ENCODE measurements around the gene IPO11.
"Not testable (repeated sequence)": the region's sequence is repeated elsewhere in the genome, so short reads cannot be mapped to it uniquely, and the experiment has no call there.

The IPO11 gene

DNA sequence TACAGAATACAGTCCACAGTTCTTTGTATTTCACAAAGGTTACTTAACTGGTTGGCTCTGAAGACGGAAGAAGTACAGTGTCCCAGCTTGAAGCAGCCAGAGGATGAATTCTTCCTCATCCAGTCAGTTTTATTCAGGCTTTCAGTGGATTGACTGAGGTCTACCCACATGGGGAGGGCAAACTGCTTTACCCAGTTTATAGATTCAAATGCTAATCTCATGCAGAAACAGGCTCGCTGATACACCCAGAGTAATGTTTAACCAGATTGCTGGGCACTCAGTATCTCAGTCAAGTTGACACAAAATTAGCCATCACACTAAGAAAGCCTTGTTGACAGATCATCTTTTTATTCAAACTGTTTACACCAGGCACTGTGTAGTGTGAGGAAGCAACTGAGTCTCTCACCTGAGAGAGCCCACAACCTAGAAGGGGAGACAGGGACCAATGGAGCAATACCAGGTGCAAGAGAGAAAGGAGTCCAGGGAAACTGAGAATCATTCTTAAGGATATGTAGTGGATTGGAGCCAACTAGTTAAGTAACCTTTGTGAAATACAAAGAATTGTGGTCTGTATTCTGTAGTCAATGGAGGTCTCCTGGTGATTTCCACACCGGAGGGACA, 181.9 kb downstream of the IPO11 start:
- DNase-seq (ENCODE audit: extremely low read depth in 1 of 2, low read depth in 1 of 2), result no peak

- no peak for DNase-seq (ENCODE audit: extremely low read depth in 1 of 2, low read depth in 1 of 2)
Observed at GRCh38 chr5:62596096-62596495, 183.5 kb downstream of the IPO11 start.

- no peak for DNase-seq (ENCODE audit: extremely low read depth in 1 of 2, low read depth in 1 of 2)
Observed at GRCh38 chr5:62596691-62597090, 184.1 kb downstream of the IPO11 start.

GRCh38 chr5:62597314-62597713, 184.8 kb downstream of the IPO11 start:
- no peak for DNase-seq (ENCODE audit: extremely low read depth in 1 of 2, low read depth in 1 of 2)

DNA sequence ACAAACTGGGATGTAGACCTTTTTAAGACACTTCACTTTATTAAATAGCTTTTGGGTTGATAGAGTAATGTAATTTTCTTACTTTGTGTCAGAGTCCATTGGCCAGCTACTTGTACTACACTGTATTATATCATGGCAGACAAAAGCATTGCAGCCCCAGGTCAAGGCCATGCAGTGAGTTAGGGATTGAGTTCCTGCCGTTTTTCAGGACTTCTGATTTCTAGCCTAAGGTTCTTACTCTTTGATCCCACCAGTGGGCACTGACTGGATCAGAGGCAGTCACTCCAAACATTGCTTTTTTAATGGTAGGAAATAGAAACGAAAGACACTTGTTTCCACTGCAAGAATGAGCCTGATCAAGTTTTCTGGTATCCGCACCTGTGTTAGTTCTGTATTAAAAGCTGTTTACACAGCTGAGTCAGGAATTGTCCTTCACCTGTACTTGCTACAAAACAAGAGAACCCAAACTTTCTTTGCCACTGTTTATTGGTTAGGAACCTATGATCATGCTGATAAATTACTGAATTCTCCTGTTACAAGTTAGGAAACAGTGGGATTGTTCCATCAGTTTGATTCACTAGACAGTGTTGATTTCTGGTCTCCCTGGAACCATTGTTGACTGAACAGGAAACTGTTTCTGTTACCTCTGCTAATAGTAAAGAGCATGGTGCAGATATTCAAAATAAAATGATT, 188.1 kb downstream of the IPO11 start:
- no peak for DNase-seq (ENCODE audit: extremely low read depth in 1 of 2, low read depth in 1 of 2)

DNA sequence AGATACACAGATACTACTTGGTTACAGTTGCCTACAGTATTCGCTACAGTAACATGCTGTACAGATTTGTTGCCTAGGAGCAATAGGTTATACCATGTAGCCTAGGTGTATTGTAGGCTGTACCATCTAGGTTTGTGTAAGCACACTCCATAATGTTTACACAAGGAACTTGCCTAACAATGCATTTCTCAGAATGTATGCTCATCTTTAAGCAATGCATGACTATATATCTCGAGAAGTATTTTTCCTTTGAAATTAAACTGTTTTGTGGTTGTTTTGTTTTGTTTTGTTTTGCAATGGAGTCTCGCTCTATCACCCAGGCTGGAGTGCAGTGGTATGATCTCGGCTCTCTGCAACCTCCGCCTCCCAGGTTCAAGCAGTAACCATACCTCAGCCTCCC, 191.4 kb downstream of the IPO11 start:
- no peak for DNase-seq (ENCODE audit: extremely low read depth in 1 of 2, low read depth in 1 of 2)

DNA sequence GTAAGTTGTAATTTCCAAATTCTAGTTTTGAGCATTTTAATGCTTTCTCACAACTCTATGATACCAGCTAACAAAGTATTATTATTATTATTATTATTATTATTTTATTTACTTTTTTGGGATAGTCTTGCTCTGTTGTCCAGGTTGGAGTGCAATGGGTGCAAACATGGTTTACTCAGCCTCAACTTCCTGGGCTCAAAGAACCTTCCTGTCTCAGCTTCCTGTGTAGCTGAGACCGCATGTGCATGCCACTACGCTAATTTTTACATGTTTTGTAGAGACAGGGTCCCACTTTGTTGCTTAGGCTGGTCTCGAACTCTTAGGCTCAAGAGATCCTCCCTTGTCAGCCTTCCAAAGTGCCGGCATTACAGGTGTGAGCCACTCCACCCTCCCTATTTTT, 193.1 kb downstream of the IPO11 start:
- no peak for DNase-seq (ENCODE audit: extremely low read depth in 1 of 2, low read depth in 1 of 2)

GRCh38 chr5:62606878-62607277, 194.3 kb downstream of the IPO11 start:
- DNase-seq (ENCODE audit: extremely low read depth in 1 of 2, low read depth in 1 of 2), result no peak

GRCh38 chr5:62607615-62608014, 195.1 kb downstream of the IPO11 start:
- DNase-seq (ENCODE audit: extremely low read depth in 1 of 2, low read depth in 1 of 2), result no peak

DNA sequence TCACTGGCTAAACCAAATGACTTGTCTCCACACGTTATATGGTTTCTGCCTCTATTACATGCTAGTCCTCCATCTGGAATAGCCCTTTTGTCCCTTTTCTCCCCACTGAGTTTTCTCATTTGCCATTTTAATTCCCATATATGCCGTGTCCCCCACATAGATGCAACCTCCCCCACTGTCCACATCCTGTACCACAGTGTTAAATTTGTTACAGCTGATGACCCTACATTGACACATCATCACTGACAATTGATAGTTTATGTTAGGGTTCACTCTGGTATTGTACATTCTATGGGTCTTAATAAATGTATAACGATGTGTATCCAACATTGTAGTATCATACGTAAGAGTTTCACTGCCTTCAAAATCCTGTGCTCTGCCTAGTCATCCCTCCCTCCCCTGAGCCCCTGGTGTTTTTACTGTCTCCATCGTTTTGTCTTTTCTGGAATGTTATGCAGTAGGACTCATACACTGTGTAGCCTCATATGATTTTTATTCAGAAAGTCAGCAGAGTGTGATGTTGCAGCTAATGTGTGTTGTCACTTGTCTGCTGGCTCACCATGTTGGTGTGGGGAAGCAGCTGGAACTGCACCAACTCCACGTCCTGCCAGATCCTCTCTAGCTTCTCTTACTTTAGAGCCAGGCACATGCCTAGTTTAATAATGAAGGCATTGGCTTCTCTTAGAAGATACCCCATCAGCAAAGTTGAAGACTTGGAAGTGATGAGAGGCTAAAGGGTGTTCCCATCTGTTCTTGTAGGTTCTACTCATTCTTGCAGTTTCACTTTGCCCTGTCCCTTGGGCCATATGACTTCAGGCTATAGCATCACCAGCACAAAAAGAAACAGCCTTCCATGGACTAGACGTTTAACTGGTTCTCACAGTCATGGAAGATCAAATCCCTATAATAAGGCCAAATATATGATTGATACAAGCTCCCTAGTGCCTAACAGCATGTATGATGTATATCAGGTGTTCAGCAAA, 196.3 kb downstream of the IPO11 start:
- DNase-seq (ENCODE audit: extremely low read depth in 1 of 2, low read depth in 1 of 2), result no peak

- no peak for DNase-seq (ENCODE audit: extremely low read depth in 1 of 2, low read depth in 1 of 2)
Observed at GRCh38 chr5:62614355-62614754, 201.8 kb downstream of the IPO11 start.

DNA sequence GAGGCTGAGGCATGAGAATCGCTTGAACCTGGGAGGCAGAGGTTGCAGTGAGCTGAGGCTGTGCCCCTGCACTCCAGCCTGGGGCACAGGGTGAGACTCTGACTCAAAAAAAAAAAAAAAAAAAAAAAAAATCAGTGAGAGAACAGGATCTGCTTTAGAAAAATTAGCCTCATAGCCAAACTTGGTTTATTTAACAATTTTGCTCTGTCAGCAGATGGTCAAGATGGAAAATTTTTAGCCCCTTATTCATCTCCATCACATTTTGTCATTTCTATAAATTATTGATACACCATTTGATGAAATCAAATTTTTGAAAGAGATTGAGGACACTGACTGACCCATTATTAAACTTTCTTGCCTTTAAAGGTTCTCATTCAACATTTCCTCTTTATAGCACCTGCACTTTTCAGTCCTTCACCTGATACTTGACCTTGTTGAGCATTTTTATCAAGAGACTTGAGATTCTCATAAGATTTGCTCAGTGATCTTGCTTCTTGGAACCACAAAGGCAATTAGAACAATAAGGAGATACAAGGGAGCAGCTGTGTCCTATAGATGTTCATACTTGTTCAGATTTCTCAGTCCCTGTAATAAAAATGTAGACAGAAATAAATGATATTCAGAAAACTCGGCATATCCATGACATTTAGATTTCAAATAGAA, 204.2 kb downstream of the IPO11 start:
- DNase-seq (ENCODE audit: extremely low read depth in 1 of 2, low read depth in 1 of 2), result no peak

DNA sequence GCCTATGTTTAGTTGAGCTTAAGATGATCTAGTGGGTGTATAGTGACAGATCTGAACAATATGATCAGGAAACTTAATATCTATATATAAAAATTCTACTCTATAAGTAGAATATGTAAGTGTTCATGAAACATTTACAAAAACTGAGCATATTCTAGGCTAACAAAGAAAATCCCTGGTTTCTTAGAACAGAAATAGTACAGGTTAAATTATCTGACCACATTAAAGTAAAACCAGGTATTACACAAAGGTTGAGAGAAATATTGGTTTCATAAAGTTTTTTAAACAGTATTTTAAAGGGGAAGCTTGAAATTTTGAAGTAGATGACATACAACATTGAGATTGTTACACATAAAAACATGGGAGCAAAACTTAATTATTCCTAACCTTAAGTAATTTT, 205.4 kb downstream of the IPO11 start:
- DNase-seq (ENCODE audit: extremely low read depth in 1 of 2, low read depth in 1 of 2), result no peak

- no peak for DNase-seq (ENCODE audit: extremely low read depth in 1 of 2, low read depth in 1 of 2)
Observed at GRCh38 chr5:62620761-62621160, 208.2 kb downstream of the IPO11 start.

- no peak for DNase-seq (ENCODE audit: extremely low read depth in 1 of 2, low read depth in 1 of 2)
Observed at GRCh38 chr5:62621280-62621679, 208.7 kb downstream of the IPO11 start.

GRCh38 chr5:62623271-62623670, 210.7 kb downstream of the IPO11 start:
- no peak for DNase-seq (ENCODE audit: extremely low read depth in 1 of 2, low read depth in 1 of 2)

- DNase-seq (ENCODE audit: extremely low read depth in 1 of 2, low read depth in 1 of 2), result not testable (repeated sequence)
Observed at GRCh38 chr5:62624436-62624835, 211.9 kb downstream of the IPO11 start.

DNA sequence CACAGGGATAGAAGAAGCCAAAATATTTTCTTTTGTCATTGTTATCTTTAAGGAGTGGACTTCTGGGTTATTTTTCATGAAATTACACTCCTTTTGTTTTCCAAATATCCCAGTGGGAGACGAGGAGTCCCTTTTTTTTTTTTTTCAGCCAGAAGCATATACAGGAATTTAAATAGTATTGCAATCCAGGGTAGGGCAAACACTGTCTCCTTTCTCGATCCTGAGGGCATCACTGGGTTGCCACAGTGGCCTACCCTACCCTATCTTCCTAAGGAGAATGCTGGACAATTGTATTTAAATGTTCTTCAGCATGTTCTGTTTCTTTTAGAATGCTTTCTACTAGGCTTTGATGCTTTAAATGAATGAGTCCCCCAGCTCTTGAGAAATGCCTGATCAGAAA, 214.0 kb downstream of the IPO11 start:
- no peak for DNase-seq (ENCODE audit: extremely low read depth in 1 of 2, low read depth in 1 of 2)

GRCh38 chr5:62627121-62627520, 214.6 kb downstream of the IPO11 start:
- no peak for DNase-seq (ENCODE audit: extremely low read depth in 1 of 2, low read depth in 1 of 2)

DNA sequence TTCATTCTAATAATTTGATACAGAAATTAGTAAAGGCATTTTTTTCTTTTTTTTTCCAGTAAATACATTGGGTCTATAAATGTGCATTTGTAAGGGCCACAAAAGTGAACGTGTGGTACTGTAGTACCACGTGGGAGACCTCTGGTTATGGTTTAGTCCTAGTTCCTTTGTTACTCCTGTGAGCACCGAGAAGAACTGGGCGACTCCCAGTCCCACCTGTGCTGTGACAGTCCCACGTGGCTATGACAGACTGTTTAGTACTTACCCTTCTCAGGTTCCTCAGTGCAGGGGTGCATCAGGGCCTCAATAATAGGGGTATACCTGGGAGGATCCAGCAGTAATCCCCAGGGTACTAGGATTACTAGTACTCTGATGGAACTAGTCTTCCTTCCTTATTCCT, 215.3 kb downstream of the IPO11 start:
- no peak for DNase-seq (ENCODE audit: extremely low read depth in 1 of 2, low read depth in 1 of 2)

DNA sequence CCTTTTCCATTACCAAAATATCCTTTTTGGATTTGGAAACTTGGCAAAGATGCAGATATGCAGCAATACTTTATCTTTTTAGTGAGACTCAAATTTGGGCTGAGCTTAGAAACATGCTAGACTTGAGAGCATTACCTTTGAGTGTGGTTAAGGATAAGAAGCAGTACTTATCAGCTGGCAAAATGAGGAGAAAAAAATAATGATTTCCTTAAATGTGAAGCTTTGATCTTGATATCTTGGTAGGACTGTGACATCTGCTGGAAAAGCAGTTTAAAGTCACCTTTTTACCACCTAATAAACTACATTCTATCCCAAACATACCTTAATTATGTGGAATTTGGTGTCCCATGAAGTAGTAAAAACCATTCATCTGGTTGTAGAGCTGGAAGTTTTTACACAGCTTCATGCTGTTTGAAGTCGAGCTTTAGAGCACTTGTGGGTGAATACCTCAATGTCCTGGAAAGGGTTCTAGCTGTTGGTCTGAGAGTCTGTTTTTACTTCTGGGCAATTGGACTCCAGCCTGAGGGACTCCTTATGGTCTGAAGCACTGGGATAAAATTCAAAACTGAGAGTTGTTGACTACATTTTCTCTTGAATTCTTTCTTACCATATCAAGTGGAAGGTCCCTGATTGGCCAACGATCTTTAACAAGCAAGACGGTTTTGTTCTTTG, 219.5 kb downstream of the IPO11 start:
- DNase-seq (ENCODE audit: extremely low read depth in 1 of 2, low read depth in 1 of 2), result no peak
